Smooth muscle cell (in vitro differentiated cells): ENCODE data around the gene GRB10. TPM values are rescaled to one million over a fixed set of nuclear protein-coding genes. Genes with fewer than 3 reads are reported as not detected.

Source experiments
- DNase-seq: peaks from one replicate; lab custom pipeline; 2025; ENCODE audit not compliant: unreplicated experiment; lab: John Stamatoyannopoulos, UW
- H2AFZ ChIP-seq: fragments of 200-600 bp; sonication (generic); 2 replicates; pipeline ENCODE4 v1.6.0; 2016; ENCODE audit warnings: antibody characterized with exemption, low read depth, mild to moderate bottlenecking
- H3F3A ChIP-seq: fragments of 200-600 bp; sonication (generic); 2 replicates; pipeline ENCODE4 v1.6.0; 2017; ENCODE audit warnings: antibody characterized with exemption, low read depth
- H3K27ac ChIP-seq: fragments of 200-600 bp; sonication (generic); 2 replicates; pipeline ENCODE4 v1.5.1; 2016; ENCODE audit warnings: low read depth, mild to moderate bottlenecking
- H3K27me3 ChIP-seq: fragments of 200-600 bp; sonication (generic); 2 replicates; pipeline ENCODE4 v1.6.1; 2016; ENCODE audit warnings: low read depth, mild to moderate bottlenecking
- H3K36me3 ChIP-seq: fragments of 200-600 bp; sonication (generic); 2 replicates; pipeline ENCODE4 v1.5.1; 2016; ENCODE audit warnings: low read depth
- H3K4me1 ChIP-seq: fragments of 200-600 bp; sonication (generic); 2 replicates; pipeline ENCODE4 v1.5.1; 2016; ENCODE audit warnings: low read depth
- H3K4me2 ChIP-seq: fragments of 200-600 bp; sonication (generic); 2 replicates; pipeline ENCODE4 v1.6.0; 2016; ENCODE audit warnings: mild to moderate bottlenecking
- H3K4me3 ChIP-seq: fragments of 200-600 bp; sonication (generic); 2 replicates; pipeline ENCODE4 v1.5.1; 2016; ENCODE audit warnings: mild to moderate bottlenecking
- H3K79me2 ChIP-seq: fragments of 200-600 bp; sonication (generic); 2 replicates; pipeline ENCODE4 v1.6.0; 2016; ENCODE audit warnings: low read depth, mild to moderate bottlenecking
- H3K9ac ChIP-seq: fragments of 200-600 bp; sonication (generic); 2 replicates; pipeline ENCODE4 v1.6.0; 2016; ENCODE audit warnings: low read depth
- H3K9me3 ChIP-seq: fragments of 200-600 bp; sonication (generic); replicated peaks from 2 replicates; pipeline ENCODE4 v1.5.1; 2016; ENCODE audit warnings: low read depth
- H4K20me1 ChIP-seq: fragments of 200-600 bp; sonication (generic); 2 replicates; pipeline ENCODE4 v1.6.0; 2016; ENCODE audit warnings: low read depth
- WGBS: methylation state at CpG from one replicate; pipeline ENCODE4 v1.1.7; 2016; ENCODE audit warnings: low lambda C conversion rate; 5-methylcytosine and 5-hydroxymethylcytosine counted together
- polyA plus RNA-seq: library from polyadenylated mRNA; unstranded; fragments of >200 nt; fragmentation: Nextera tagmentation; extraction: Ambion mirVana; gene quantifications from 2 replicates; pipeline ENCODE4 v1.2.1, GENCODE V29; 2016
- total RNA-seq: library from RNA; depleted of rRNA; stranded (reverse); fragments of >200 nt; gene quantifications from 2 replicates; pipeline ENCODE4 v1.2.3, GENCODE V29; 2014
- TF ChIP-seq, protein P1 (sequence below): fragments of 200-600 bp; sonication (generic); IDR thresholded peaks from 2 replicates; pipeline ENCODE4 v1.5.1; 2017; ENCODE audit warnings: borderline replicate concordance, mild to moderate bottlenecking, antibody characterized with exemption; ENCODE audit not compliant: insufficient read depth, poor library complexity, severe bottlenecking

The GRB10 gene
- total RNA-seq = 16.2 and 20.1 TPM in 2 replicates
- 17.7 and 18.0 TPM in 2 replicates for polyA plus RNA-seq

DNA sequence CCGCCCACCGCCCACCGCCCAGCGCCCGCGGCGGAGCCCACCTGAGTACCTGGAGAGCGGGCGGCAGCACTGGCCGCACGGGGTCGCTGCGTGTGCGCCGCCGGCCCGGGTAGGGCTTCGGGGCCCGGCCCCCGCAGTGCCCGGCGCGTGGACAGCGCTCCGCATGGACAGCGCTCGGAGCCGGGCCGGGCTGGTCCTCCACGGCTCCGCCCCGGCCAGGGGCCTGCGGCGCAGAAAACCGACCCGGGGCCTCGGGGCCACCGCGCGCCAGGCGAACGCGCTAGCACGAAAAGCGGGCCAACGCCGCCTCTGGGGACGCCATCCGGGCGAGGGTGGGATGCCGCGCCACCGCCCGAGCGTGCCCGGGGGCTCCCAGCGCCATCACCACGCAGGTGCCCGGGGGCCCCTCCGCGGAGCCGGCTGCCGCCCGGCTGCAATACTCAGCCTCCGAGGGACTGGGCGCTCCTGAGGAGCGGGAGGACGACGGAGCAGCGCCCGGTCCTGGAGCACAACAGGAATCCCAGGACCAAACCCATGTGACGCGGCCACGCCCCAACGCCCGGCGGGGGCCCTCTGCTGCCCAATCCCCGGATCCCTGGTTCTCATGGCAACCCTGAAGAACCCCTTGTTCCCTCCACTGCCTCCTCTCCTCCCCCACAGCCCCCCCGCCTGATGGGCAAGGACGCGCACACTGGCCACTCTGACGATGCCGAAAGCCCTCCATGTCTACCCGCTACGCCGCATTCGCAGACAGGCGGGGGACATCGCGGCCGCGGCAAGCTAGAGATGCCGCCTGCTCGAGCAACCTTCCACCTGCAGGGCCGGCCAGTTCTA, at the start of gene GRB10:
TSS of gene GRB10 (minus strand) at position 522 of the 834 bp plus-strand sequence. CDS start 50,574 bp downstream, outside the sequence.
- 41% methylated on average over 44 of the region's 95 CpGs for WGBS
- H3F3A ChIP-seq = no peaks in the 10 kb centered on the region
- DNase-seq = no peak
- peak within 1 kb of the TSS; percentile 86 for H3K4me2 ChIP-seq
- H3K27me3 ChIP-seq = no peaks in the 10 kb centered on the region
- H3K4me3 ChIP-seq = peak within 1 kb of the TSS; percentile 45
- peaks cover 94% of the 10 kb centered on the region for H4K20me1 ChIP-seq
- H3K36me3 ChIP-seq = no peaks in the 10 kb centered on the region
- H2AFZ ChIP-seq = no peak within 1 kb of the TSS
- H3K9me3 ChIP-seq = no peaks in the 10 kb centered on the region
- TF ChIP-seq, protein P1, sequence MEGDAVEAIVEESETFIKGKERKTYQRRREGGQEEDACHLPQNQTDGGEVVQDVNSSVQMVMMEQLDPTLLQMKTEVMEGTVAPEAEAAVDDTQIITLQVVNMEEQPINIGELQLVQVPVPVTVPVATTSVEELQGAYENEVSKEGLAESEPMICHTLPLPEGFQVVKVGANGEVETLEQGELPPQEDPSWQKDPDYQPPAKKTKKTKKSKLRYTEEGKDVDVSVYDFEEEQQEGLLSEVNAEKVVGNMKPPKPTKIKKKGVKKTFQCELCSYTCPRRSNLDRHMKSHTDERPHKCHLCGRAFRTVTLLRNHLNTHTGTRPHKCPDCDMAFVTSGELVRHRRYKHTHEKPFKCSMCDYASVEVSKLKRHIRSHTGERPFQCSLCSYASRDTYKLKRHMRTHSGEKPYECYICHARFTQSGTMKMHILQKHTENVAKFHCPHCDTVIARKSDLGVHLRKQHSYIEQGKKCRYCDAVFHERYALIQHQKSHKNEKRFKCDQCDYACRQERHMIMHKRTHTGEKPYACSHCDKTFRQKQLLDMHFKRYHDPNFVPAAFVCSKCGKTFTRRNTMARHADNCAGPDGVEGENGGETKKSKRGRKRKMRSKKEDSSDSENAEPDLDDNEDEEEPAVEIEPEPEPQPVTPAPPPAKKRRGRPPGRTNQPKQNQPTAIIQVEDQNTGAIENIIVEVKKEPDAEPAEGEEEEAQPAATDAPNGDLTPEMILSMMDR = peak; percentile 30
- H3K4me1 ChIP-seq = no peaks in the 10 kb centered on the region
- no peak within 1 kb of the TSS for H3K27ac ChIP-seq
- H3K79me2 ChIP-seq = peaks cover 96% of the 10 kb centered on the region
- no peak within 1 kb of the TSS for H3K9ac ChIP-seq

DNA sequence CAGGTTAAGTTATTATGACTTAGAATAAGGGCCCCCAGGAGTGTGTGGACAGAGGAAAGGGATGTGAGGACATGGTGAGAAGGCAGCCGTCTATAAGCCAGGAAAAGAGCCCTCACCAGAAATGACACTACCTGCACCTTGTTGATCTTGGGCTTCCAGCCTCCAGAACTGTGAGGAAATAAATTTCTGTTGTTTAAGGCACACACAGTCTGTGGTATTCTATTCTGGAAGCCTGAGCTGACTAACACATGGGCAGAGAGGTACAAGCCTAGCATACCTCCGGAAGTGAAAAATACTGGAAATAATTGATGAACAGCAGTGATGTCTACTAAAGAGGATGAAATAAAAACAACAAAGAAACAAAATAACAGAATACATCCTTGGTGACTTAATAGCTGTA, 46.1 kb upstream of the GRB10 start:
- no peaks in the 10 kb centered on the region for H3F3A ChIP-seq
- TF ChIP-seq, protein P1 = no peak
- no peaks in the 10 kb centered on the region for H3K36me3 ChIP-seq
- no peaks in the 10 kb centered on the region for H3K27me3 ChIP-seq
- no peaks in the 10 kb centered on the region for H4K20me1 ChIP-seq
- no peak for DNase-seq
- H2AFZ ChIP-seq = no peak overlapping the region
- no peaks in the 10 kb centered on the region for H3K9me3 ChIP-seq
- H3K9ac ChIP-seq = no peak overlapping the region
- no peak overlapping the region for H3K4me3 ChIP-seq
- no peaks in the 10 kb centered on the region for H3K4me1 ChIP-seq
- H3K4me2 ChIP-seq = no peak overlapping the region
- no peak overlapping the region for H3K27ac ChIP-seq
- H3K79me2 ChIP-seq = no peaks in the 10 kb centered on the region
- 98% methylated on average over 2 of the region's 2 CpGs for WGBS

DNA sequence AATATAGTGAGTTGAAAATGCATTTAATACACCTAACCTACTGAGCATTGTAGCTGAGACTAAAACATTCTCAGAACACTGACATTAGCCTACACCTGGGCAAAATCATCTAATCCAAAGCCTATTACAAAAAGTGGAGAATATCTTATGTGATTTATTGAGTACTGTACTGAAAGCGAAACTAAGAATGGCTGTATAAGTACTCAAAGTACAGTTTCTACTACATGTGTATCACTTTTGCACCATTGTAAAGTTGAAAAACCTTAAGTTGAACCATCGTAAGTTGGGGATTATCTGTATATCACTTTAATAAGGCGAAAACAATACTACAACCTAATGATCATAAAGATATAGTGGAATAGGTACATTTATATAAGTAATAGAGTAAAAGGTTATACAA, 45.4 kb upstream of the GRB10 start:
- Histone ChIP-seq H3K79me2 (no peaks in the 10 kb centered on the region), H3K4me1 (no peaks in the 10 kb centered on the region), H3K36me3 (no peaks in the 10 kb centered on the region), H3F3A (no peaks in the 10 kb centered on the region), H3K27ac (no peak overlapping the region), H2AFZ (no peak overlapping the region), H3K9me3 (no peaks in the 10 kb centered on the region), H4K20me1 (no peaks in the 10 kb centered on the region), H3K27me3 (no peaks in the 10 kb centered on the region), H3K4me3 (no peak overlapping the region), H3K9ac (no peak overlapping the region), H3K4me2 (no peak overlapping the region)
- no peak for DNase-seq
- WGBS = 97% methylated on average over 3 of the region's 3 CpGs
- TF ChIP-seq, protein P1 = no peak

- no peak for DNase-seq
- Histone ChIP-seq H3K4me3 (no peak overlapping the region), H4K20me1 (no peaks in the 10 kb centered on the region), H3K36me3 (no peaks in the 10 kb centered on the region), H3K9me3 (no peaks in the 10 kb centered on the region), H3K79me2 (no peaks in the 10 kb centered on the region), H3K9ac (no peak overlapping the region), H3K27me3 (no peaks in the 10 kb centered on the region), H3F3A (no peaks in the 10 kb centered on the region), H3K4me2 (no peak overlapping the region), H3K4me1 (no peaks in the 10 kb centered on the region), H3K27ac (no peak overlapping the region), H2AFZ (no peak overlapping the region)
- TF ChIP-seq, protein P1 = no peak
These were observed 44.6 kb upstream of the GRB10 start for GRCh38 chr7:50827281-50827680.
